ENCODE measurements around the gene CCSAP. TPM values are rescaled to one million over a fixed set of nuclear protein-coding genes. Genes with fewer than 3 reads are reported as not detected.

The CCSAP gene
- total and polyA plus RNA-seq, 4 experiments from 2014 or later, result 3.9 to 18.3 (median 10.8) TPM

DNA sequence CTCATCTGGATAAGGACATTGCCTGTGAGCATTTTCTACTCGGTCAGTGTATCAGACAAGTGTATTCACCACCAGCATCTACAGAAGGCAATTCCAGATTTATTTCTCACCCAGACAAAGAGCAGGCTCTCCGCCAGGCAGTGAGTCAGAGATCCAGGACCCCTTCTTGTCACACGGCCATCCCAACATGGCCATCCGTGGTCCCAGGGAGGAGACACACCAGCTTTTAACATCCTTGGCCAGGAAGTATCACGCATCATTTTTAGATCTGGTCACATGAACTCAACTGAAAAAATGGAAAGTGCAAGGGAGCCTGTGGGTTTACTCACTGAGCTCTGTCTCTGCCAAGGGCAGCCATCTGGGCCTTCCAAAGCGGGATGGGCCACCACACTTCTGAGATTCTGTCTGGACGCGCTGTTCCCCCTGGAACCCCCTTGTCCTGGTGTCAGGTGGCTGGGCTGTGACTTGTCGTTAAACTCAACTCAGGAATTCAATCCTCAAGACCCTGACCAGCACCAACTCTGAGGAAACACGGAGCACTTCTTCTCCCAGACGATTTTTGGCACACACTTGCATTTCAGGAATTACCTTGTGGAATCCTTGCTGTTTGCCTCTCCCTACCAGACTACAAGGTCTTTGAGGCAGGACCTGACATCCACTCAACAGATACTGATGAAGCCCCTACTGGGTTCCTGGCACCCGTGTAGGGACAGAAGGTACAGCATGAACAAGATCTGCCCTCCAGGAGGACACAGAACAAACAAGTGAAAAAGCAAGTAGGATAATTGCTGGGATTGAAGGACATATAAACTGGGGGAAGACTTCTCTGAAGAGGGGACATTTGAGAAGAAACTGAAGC, 21.6 kb upstream of the CCSAP start:
- H3K4me1 ChIP-seq (ENCODE audit: insufficient read depth, low read length), result no peaks in the 10 kb centered on the region
- Mint-ChIP-seq H3K27ac (peak overlapping the region in 1 of 7 donors; percentile 82), H3K9me3 (peaks cover 0 to 4% (median under 1%) of the 10 kb centered on the region in 8 donors), H3K36me3 (no peaks in the 10 kb centered on the region), H3K4me1 (no peaks in the 10 kb centered on the region), H3K27me3 (peaks cover 23 to 33% of the 10 kb centered on the region in 2 donors), H3K4me3 (no peak overlapping the region)
- H3K27ac ChIP-seq (ENCODE audit: low read depth, low read length), result no peak overlapping the region
- no peak for DNase-seq
- H3K27me3 ChIP-seq (ENCODE audit: insufficient read depth, low read length), result peaks cover 4% of the 10 kb centered on the region
- intact Hi-C loops (cut with micrococcal nuclease), result no loop called here
- no peaks in the 10 kb centered on the region for H3K36me3 ChIP-seq (ENCODE audit: insufficient read depth, low read length)
- no peaks in the 10 kb centered on the region for H3K9me3 ChIP-seq (ENCODE audit: control insufficient read depth in 1 of 2, low read length in 2 of 2)
- H3K4me3 ChIP-seq (ENCODE audit: low read length in 2 of 2), result no peak overlapping the region
- POLR2A ChIA-PET (ENCODE audit: partially characterized antibody), result no interaction called here
- CTCF ChIA-PET (ENCODE audit: partially characterized antibody), result no interaction called here

DNA sequence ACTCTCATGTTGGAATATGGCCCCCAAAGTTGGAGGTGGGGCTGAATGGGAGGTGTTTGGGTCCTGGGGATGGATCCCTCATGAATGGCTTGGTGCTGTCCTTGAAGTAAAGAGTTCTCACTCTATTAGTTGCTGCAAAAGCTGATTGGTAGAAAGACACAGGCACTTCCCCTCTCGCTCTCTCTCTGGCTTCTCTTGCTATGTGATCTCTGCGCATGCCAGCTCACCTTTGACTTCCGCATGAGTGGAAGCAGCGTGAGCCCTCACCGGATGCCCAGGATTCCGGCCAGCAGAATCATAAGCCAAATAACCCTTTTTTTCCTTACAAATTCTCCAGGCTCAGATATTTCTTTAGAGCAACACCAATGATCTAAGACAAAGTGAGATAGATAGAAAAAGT, 20.9 kb upstream of the CCSAP start:
- peaks cover 0 to 4% (median under 1%) of the 10 kb centered on the region in 8 donors for H3K9me3 Mint-ChIP-seq
- Histone ChIP-seq H3K36me3 (ENCODE audit: insufficient read depth, low read length) (no peaks in the 10 kb centered on the region), H3K9me3 (ENCODE audit: control insufficient read depth in 1 of 2, low read length in 2 of 2) (no peaks in the 10 kb centered on the region), H3K4me1 (ENCODE audit: insufficient read depth, low read length) (no peaks in the 10 kb centered on the region), H3K27ac (ENCODE audit: low read depth, low read length) (no peak overlapping the region), H3K4me3 (ENCODE audit: low read length in 2 of 2) (no peak overlapping the region), H3K27me3 (ENCODE audit: insufficient read depth, low read length) (peaks cover 4% of the 10 kb centered on the region)
- no peaks in the 10 kb centered on the region for H3K36me3 Mint-ChIP-seq
- H3K27ac Mint-ChIP-seq, result no peak overlapping the region
- no peak overlapping the region for H3K4me3 Mint-ChIP-seq
- H3K4me1 Mint-ChIP-seq, result no peaks in the 10 kb centered on the region
- peaks cover 25 to 35% of the 10 kb centered on the region in 2 donors for H3K27me3 Mint-ChIP-seq
- DNase-seq, result no peak
- ChIA-PET CTCF (ENCODE audit: partially characterized antibody) (no interaction called here), POLR2A (ENCODE audit: partially characterized antibody) (no interaction called here)
- intact Hi-C loops (cut with micrococcal nuclease), result no loop called here

DNA sequence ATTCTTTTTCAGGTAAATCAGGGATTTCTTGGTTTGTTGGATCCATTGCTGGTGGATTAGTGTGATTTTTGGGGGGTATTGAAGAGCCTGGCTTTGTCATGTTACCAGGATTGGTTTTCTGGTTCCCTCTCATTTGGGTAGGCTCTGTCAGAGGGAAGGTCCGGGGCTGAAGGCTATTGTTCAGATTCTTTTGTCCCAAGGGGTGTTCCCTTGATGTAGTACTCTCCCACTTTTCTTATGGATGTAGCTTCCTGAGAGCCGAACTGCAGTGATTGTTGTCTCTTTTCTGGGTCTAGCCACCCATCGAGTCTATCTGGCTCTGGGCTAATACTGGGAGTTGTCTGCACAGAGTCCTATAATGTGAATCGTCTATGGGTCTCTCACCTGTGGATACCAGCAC, 17.6 kb upstream of the CCSAP start:
- intact Hi-C loops (cut with micrococcal nuclease), result no loop called here
- ChIA-PET CTCF (ENCODE audit: partially characterized antibody) (interaction anchor here (1.2 kb wide), 1 partner anchor 133 kb away, joined by 5 read pairs; no protein-coding TSS in a partner anchor), POLR2A (ENCODE audit: partially characterized antibody) (no interaction called here)
- no peaks in the 10 kb centered on the region for H3K4me1 ChIP-seq (ENCODE audit: insufficient read depth, low read length)
- Mint-ChIP-seq H3K4me3 (no peak overlapping the region), H3K9me3 (peaks cover 2 to 16% (median 8%) of the 10 kb centered on the region in 8 donors), H3K36me3 (no peaks in the 10 kb centered on the region), H3K27me3 (peaks cover 33 to 34% of the 10 kb centered on the region in 2 donors), H3K27ac (no peak overlapping the region), H3K4me1 (no peaks in the 10 kb centered on the region)
- no peaks in the 10 kb centered on the region for H3K36me3 ChIP-seq (ENCODE audit: insufficient read depth, low read length)
- H3K9me3 ChIP-seq (ENCODE audit: control insufficient read depth in 1 of 2, low read length in 2 of 2), result no peaks in the 10 kb centered on the region
- no peak for DNase-seq
- no peak overlapping the region for H3K27ac ChIP-seq (ENCODE audit: low read depth, low read length)
- H3K27me3 ChIP-seq (ENCODE audit: insufficient read depth, low read length), result peaks cover 4% of the 10 kb centered on the region
- H3K4me3 ChIP-seq (ENCODE audit: low read length in 2 of 2), result no peak overlapping the region

DNA sequence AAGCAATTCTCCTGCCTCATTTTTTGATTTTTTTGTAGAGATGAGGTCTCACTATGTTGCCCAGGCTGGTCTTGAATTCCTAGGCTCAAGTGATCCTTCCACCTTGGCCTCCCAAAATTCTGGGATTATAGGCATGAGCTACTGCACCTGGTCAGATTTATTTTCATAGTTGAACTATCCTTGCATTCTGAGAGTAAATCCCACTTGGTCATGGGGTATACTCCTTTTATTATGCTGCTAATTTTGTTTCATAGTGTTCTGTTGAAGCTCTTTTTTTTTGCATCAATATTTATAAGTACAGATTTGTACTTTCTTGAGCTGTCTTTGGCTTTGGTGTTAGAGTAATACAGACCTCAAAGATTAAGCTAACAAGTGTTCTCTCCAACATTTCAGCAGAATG, 12.8 kb upstream of the CCSAP start:
- Histone ChIP-seq H3K27me3 (ENCODE audit: insufficient read depth, low read length) (peaks cover 4% of the 10 kb centered on the region), H3K9me3 (ENCODE audit: control insufficient read depth in 1 of 2, low read length in 2 of 2) (no peaks in the 10 kb centered on the region), H3K27ac (ENCODE audit: low read depth, low read length) (no peak overlapping the region), H3K4me3 (ENCODE audit: low read length in 2 of 2) (no peak overlapping the region), H3K4me1 (ENCODE audit: insufficient read depth, low read length) (no peaks in the 10 kb centered on the region), H3K36me3 (ENCODE audit: insufficient read depth, low read length) (no peaks in the 10 kb centered on the region)
- POLR2A ChIA-PET (ENCODE audit: partially characterized antibody), result interaction anchor here (0.9 to 1.0 kb wide), 2 partner anchors 14 to 45 kb away, joined by 3 read pairs; no protein-coding TSS in a partner anchor
- no peak for DNase-seq
- H3K27me3 Mint-ChIP-seq, result peaks cover 20 to 30% of the 10 kb centered on the region in 2 donors
- CTCF ChIA-PET (ENCODE audit: partially characterized antibody), result interaction anchor here (1.3 kb wide), 1 partner anchor 97 kb away, joined by 4 read pairs; no protein-coding TSS in a partner anchor
- intact Hi-C loops (cut with micrococcal nuclease), result no loop called here
- H3K36me3 Mint-ChIP-seq, result no peaks in the 10 kb centered on the region
- H3K9me3 Mint-ChIP-seq, result peaks cover 0 to 27% (median 12%) of the 10 kb centered on the region in 8 donors
- peak overlapping the region in 1 of 8 donors; percentile 31 for H3K4me3 Mint-ChIP-seq
- no peak overlapping the region for H3K27ac Mint-ChIP-seq
- no peaks in the 10 kb centered on the region for H3K4me1 Mint-ChIP-seq

DNA sequence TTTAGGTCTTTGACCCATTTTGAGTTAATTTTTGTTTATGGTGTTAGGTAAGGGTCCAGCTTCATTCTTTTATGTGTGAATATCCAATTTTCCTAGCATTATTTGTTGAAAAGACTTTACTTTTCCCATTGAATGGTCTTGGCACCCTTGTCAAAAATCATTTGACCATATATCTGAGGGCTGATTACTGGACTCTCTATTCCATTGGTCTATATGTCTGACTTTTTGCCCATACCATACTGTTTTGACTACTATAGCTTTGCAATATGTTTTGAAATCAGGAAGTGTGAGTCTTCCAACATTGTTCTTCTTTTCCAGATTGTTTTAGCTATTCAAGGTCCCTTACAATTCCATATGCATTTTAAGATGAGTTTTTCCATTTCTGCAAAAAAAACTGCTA, 11.4 kb upstream of the CCSAP start:
- Mint-ChIP-seq H3K36me3 (no peaks in the 10 kb centered on the region), H3K4me1 (no peaks in the 10 kb centered on the region), H3K9me3 (peaks cover 0 to 27% (median 12%) of the 10 kb centered on the region in 8 donors), H3K27ac (no peak overlapping the region), H3K27me3 (peaks cover 14 to 25% of the 10 kb centered on the region in 2 donors), H3K4me3 (no peak overlapping the region)
- no peaks in the 10 kb centered on the region for H3K9me3 ChIP-seq (ENCODE audit: control insufficient read depth in 1 of 2, low read length in 2 of 2)
- H3K27ac ChIP-seq (ENCODE audit: low read depth, low read length), result no peak overlapping the region
- ChIA-PET CTCF (ENCODE audit: partially characterized antibody) (no interaction called here), POLR2A (ENCODE audit: partially characterized antibody) (no interaction called here)
- H3K36me3 ChIP-seq (ENCODE audit: insufficient read depth, low read length), result no peaks in the 10 kb centered on the region
- no peak for DNase-seq
- intact Hi-C loops (cut with micrococcal nuclease), result no loop called here
- H3K4me3 ChIP-seq (ENCODE audit: low read length in 2 of 2), result no peak overlapping the region
- no peaks in the 10 kb centered on the region for H3K4me1 ChIP-seq (ENCODE audit: insufficient read depth, low read length)
- no peaks in the 10 kb centered on the region for H3K27me3 ChIP-seq (ENCODE audit: insufficient read depth, low read length)

DNA sequence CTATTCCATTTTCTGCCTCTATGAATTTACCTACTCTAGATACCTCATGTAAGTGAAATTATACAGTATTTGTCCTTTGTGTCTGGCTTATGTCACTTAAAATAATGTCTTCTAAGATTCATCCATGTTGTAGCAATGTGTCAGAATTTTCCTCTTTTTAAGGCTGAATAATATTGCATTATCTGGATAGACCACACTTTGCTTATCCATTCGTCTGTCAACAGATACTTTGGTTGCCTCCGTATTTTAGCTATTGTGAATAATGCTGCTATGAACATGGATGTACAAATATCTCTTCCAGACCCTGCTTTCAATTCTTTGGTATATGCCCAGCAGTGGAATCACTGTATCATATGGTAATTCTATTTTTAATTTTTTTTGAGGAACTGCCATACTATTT, 10.1 kb upstream of the CCSAP start:
- no peak overlapping the region for H3K27ac Mint-ChIP-seq
- no peaks in the 10 kb centered on the region for H3K4me1 Mint-ChIP-seq
- no peak overlapping the region for H3K27ac ChIP-seq (ENCODE audit: low read depth, low read length)
- H3K36me3 ChIP-seq (ENCODE audit: insufficient read depth, low read length), result no peaks in the 10 kb centered on the region
- ChIA-PET POLR2A (ENCODE audit: partially characterized antibody) (no interaction called here), CTCF (ENCODE audit: partially characterized antibody) (interaction anchor here (0.8 kb wide), 1 partner anchor 98 kb away, joined by 5 read pairs; no protein-coding TSS in a partner anchor)
- no peak for DNase-seq
- no peaks in the 10 kb centered on the region for H3K36me3 Mint-ChIP-seq
- intact Hi-C loops (cut with micrococcal nuclease), result no loop called here
- peaks cover 0 to 27% (median 12%) of the 10 kb centered on the region in 8 donors for H3K9me3 Mint-ChIP-seq
- H3K27me3 Mint-ChIP-seq, result peaks cover 14 to 22% of the 10 kb centered on the region in 2 donors
- H3K4me1 ChIP-seq (ENCODE audit: insufficient read depth, low read length), result no peaks in the 10 kb centered on the region
- no peak overlapping the region for H3K4me3 ChIP-seq (ENCODE audit: low read length in 2 of 2)
- H3K27me3 ChIP-seq (ENCODE audit: insufficient read depth, low read length), result no peaks in the 10 kb centered on the region
- no peak overlapping the region for H3K4me3 Mint-ChIP-seq
- H3K9me3 ChIP-seq (ENCODE audit: control insufficient read depth in 1 of 2, low read length in 2 of 2), result no peaks in the 10 kb centered on the region

DNA sequence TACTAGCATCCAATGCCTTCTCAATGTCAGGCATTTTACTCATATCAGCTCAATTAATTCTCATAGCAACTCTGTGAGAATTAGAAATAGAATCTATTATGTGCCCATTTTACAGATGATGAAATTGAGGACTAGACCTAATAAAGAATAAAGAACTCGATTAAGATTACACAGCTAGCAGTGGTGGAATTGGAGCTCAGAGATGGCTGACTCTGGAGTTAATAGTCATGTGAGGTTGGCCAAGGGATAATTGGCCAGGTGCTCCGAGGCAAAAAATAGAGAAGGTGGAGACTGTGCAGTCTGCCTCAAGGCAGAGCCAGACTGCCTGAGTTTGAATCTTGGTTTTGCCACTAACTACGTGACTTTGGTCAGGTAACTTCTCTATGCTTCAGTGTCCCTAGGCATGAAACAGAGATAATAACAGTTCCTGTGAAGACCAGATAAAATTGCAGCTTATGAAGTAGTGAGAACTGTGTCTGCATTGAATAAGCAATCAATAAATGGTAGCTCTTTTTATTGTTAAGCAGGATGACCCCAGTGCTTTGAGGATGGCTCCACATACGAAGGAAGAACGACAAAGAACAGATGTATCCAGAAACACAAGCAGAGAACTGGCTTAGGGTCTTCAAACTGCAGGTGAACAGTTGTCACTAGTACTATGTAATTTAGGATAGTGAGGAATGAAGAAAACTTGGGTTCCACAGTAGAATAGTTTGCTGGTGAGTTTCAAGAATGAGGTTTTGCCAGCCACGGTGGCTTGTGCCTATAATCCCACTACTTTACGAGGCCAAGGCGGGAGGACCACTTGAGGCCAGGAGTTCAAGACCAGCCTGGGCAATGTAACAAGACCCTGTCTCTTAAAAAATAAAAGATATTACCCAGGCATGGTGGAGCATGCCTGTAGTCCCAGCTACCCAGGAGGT, 6.9 kb upstream of the CCSAP start:
- peaks cover 8 to 18% of the 10 kb centered on the region in 2 donors for H3K27me3 Mint-ChIP-seq
- Histone ChIP-seq H3K36me3 (ENCODE audit: insufficient read depth, low read length) (no peaks in the 10 kb centered on the region), H3K4me3 (ENCODE audit: low read length in 2 of 2) (no peak overlapping the region), H3K27ac (ENCODE audit: low read depth, low read length) (no peak overlapping the region), H3K27me3 (ENCODE audit: insufficient read depth, low read length) (no peaks in the 10 kb centered on the region), H3K4me1 (ENCODE audit: insufficient read depth, low read length) (no peaks in the 10 kb centered on the region), H3K9me3 (ENCODE audit: control insufficient read depth in 1 of 2, low read length in 2 of 2) (no peaks in the 10 kb centered on the region)
- H3K4me3 Mint-ChIP-seq, result no peak overlapping the region
- ChIA-PET CTCF (ENCODE audit: partially characterized antibody) (interaction anchor here (1.1 kb wide), 1 partner anchor 9 kb away, joined by 3 read pairs; no protein-coding TSS in a partner anchor), POLR2A (ENCODE audit: partially characterized antibody) (no interaction called here)
- DNase-seq, result no peak
- peaks cover 0 to 3% (median under 1%) of the 10 kb centered on the region in 4 donors for H3K4me1 Mint-ChIP-seq
- H3K27ac Mint-ChIP-seq, result peak overlapping the region in 1 of 7 donors; percentile 3
- intact Hi-C loops (cut with micrococcal nuclease), result no loop called here
- H3K36me3 Mint-ChIP-seq, result peaks cover 0 to 1% of the 10 kb centered on the region in 2 donors
- H3K9me3 Mint-ChIP-seq, result peaks cover 0 to 4% (median 0%) of the 10 kb centered on the region in 8 donors

All from CD4-positive, alpha-beta memory T cell (primary cell).